Hematopoietic multipotent progenitor cell treated with erythropoietin and hydrocortisone succinate and interleukin-3 and kit ligand, for 6 days (in vitro differentiated cells): ENCODE measurements around the gene BCKDHA.
"Not testable (repeated sequence)": the region's sequence is repeated elsewhere in the genome, so short reads cannot be mapped to it uniquely, and the experiment has no call there.

Source experiments
- DNase-seq: peaks from one replicate; pipeline ENCODE4 v3.0.0-alpha.2; 2015

The BCKDHA gene

GRCh38 chr19:41367848-41368301 lies 29.7 kb upstream of the BCKDHA start:
- peak; percentile 87 for DNase-seq

GRCh38 chr19:41369769-41370168 lies 27.8 kb upstream of the BCKDHA start:
- DNase-seq: no peak

- DNase-seq: not testable (repeated sequence)
These were observed 26.5 kb upstream of the BCKDHA start for GRCh38 chr19:41371119-41371518.

GRCh38 chr19:41371541-41371940 lies 26.1 kb upstream of the BCKDHA start:
- no peak for DNase-seq

- no peak for DNase-seq
These were observed 25.1 kb upstream of the BCKDHA start for GRCh38 chr19:41372501-41372900.

- DNase-seq: no peak
These were observed 23.6 kb upstream of the BCKDHA start for GRCh38 chr19:41373993-41374392.

GRCh38 chr19:41376241-41376997 lies 21.2 kb upstream of the BCKDHA start, which contains the start of gene TMEM91:
Gene TMEM91, plus strand, starts transcription at chr19:41376533. Its CDS starts 1,777 bp downstream, at chr19:41378310.
- peak; percentile 58 for DNase-seq

GRCh38 chr19:41376998-41377365 lies 20.6 kb upstream of the BCKDHA start:
- DNase-seq: no peak

GRCh38 chr19:41377977-41378709 lies 19.5 kb upstream of the BCKDHA start:
- peak; percentile 60 for DNase-seq

- not testable (repeated sequence) for DNase-seq
These were observed 16.1 kb upstream of the BCKDHA start for GRCh38 chr19:41381536-41381935.

GRCh38 chr19:41384351-41384750 lies 13.3 kb upstream of the BCKDHA start:
- no peak for DNase-seq

GRCh38 chr19:41386442-41386841 lies 11.2 kb upstream of the BCKDHA start:
- DNase-seq: no peak

GRCh38 chr19:41391618-41392017 lies 6.0 kb upstream of the BCKDHA start:
- DNase-seq: no peak

- DNase-seq: no peak
These were observed 4.8 kb upstream of the BCKDHA start for GRCh38 chr19:41392775-41393174.

GRCh38 chr19:41395355-41395754 lies 2.3 kb upstream of the BCKDHA start:
- DNase-seq: no peak

GRCh38 chr19:41398050-41398418 lies 416 bp downstream of the BCKDHA start:
- DNase-seq: peak; percentile 31

GRCh38 chr19:41398598-41398997 lies 980 bp downstream of the BCKDHA start:
- peak; percentile 52 for DNase-seq

GRCh38 chr19:41399091-41399490 lies 1.5 kb downstream of the BCKDHA start:
- no peak for DNase-seq

GRCh38 chr19:41399525-41399924 lies 1.9 kb downstream of the BCKDHA start:
- DNase-seq: no peak

- no peak for DNase-seq
These were observed 3.9 kb downstream of the BCKDHA start for GRCh38 chr19:41401483-41401882.

GRCh38 chr19:41402010-41402409 lies 4.4 kb downstream of the BCKDHA start:
- DNase-seq: no peak

- no peak for DNase-seq
These were observed 5.8 kb downstream of the BCKDHA start for GRCh38 chr19:41403181-41403970.

- DNase-seq: no peak
These were observed 8.2 kb downstream of the BCKDHA start for GRCh38 chr19:41405776-41406175.
